Measurements from ENCODE around the gene SCML1.

SCML1 gene

GRCh38 chrX:17713288-17713687 is 24.0 kb upstream of the SCML1 start:
- Mint-ChIP-seq H3K27me3 (ENCODE audit: low read depth, poor library complexity) (no peaks in the 10 kb centered on the region), H3K27ac (no peak overlapping the region), H3K4me1 (no peaks in the 10 kb centered on the region), H3K4me3 (no peak overlapping the region), H3K9me3 (no peaks in the 10 kb centered on the region), H3K36me3 (ENCODE audit: low read depth) (peaks cover 6% of the 10 kb centered on the region)
- DNase-seq: no peak
- TF ChIP-seq CTCF (IDR thresholded peaks at IDR 0.05): no peak

DNA sequence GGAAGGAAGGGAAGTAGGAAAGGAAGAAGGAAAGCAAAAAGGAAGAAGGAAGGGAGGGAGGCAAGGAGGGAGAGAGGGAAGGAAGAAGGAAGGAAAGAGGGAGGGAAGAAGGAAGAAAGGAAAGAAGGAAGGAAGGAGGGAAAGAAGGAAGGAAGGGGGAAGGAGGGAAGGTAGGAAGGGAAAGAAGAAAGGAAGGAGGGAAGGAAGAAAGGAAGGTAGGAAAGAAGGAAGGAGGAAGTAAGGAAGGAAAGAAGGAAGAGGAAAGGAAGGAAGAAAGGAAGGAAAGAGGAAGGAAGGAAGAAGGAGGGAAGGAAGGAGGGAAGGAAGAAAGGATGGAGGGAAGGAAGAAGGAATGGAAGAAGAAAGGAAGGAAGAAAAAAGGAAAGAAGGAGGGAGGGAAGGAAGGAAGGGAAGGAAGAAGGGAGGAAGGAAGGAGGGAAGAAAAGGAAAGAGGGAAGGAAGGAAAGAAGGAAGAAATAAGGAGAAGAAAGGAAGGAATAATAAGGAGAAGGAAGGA is 18.6 kb upstream of the SCML1 start:
- no peak for DNase-seq
- Mint-ChIP-seq H3K27me3 (ENCODE audit: low read depth, poor library complexity) (no peaks in the 10 kb centered on the region), H3K9me3 (no peaks in the 10 kb centered on the region), H3K36me3 (ENCODE audit: low read depth) (peaks cover 18% of the 10 kb centered on the region), H3K27ac (no peak overlapping the region), H3K4me3 (no peak overlapping the region), H3K4me1 (peaks cover 15% of the 10 kb centered on the region)
- no peak for TF ChIP-seq CTCF (IDR thresholded peaks at IDR 0.05)

- Mint-ChIP-seq H3K9me3 (no peaks in the 10 kb centered on the region), H3K4me3 (no peak overlapping the region), H3K27me3 (ENCODE audit: low read depth, poor library complexity) (no peaks in the 10 kb centered on the region), H3K36me3 (ENCODE audit: low read depth) (peaks cover 18% of the 10 kb centered on the region), H3K27ac (no peak overlapping the region), H3K4me1 (peaks cover 15% of the 10 kb centered on the region)
- DNase-seq: no peak
- TF ChIP-seq CTCF (IDR thresholded peaks at IDR 0.05): no peak
Observed at GRCh38 chrX:17719711-17720110, 17.6 kb upstream of the SCML1 start.

DNA sequence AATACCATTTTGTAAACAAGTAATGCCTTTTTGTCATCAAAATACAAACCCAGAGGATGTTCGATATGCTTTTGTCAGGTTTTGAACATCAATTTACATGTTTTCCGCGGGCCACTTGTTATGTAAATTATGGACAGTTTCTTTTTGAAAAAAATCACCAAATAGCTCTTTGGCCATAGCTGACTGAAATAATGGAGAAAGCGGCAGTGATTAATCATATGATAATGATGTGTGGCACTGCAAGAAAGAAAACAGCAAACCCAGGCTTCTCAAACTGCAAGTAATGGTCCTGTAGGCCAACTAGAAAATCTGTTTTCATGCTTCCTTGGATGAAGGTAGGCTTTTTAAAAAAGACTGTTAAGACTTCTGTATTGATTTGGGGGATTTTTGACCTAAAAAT is 15.6 kb upstream of the SCML1 start:
- H3K36me3 Mint-ChIP-seq (ENCODE audit: low read depth): peaks cover 27% of the 10 kb centered on the region
- no peak for TF ChIP-seq CTCF (IDR thresholded peaks at IDR 0.05)
- H3K27me3 Mint-ChIP-seq (ENCODE audit: low read depth, poor library complexity): no peaks in the 10 kb centered on the region
- no peak for DNase-seq
- H3K27ac Mint-ChIP-seq: no peak overlapping the region
- no peak overlapping the region for H3K4me3 Mint-ChIP-seq
- no peaks in the 10 kb centered on the region for H3K9me3 Mint-ChIP-seq
- H3K4me1 Mint-ChIP-seq: peaks cover 15% of the 10 kb centered on the region

GRCh38 chrX:17725181-17725580 is 12.1 kb upstream of the SCML1 start:
- Mint-ChIP-seq H3K27me3 (ENCODE audit: low read depth, poor library complexity) (no peaks in the 10 kb centered on the region), H3K27ac (no peak overlapping the region), H3K4me3 (no peak overlapping the region), H3K4me1 (peaks cover 6% of the 10 kb centered on the region), H3K36me3 (ENCODE audit: low read depth) (peaks cover 61% of the 10 kb centered on the region), H3K9me3 (no peaks in the 10 kb centered on the region)
- DNase-seq: no peak
- no peak for TF ChIP-seq CTCF (IDR thresholded peaks at IDR 0.05)

- H3K27me3 Mint-ChIP-seq (ENCODE audit: low read depth, poor library complexity): no peaks in the 10 kb centered on the region
- peaks cover 23% of the 10 kb centered on the region for H3K4me1 Mint-ChIP-seq
- H3K4me3 Mint-ChIP-seq: no peak overlapping the region
- DNase-seq: no peak
- no peak for TF ChIP-seq CTCF (IDR thresholded peaks at IDR 0.05)
- no peak overlapping the region for H3K27ac Mint-ChIP-seq
- H3K9me3 Mint-ChIP-seq: no peaks in the 10 kb centered on the region
- peaks cover 42% of the 10 kb centered on the region for H3K36me3 Mint-ChIP-seq (ENCODE audit: low read depth)
Observed at GRCh38 chrX:17732138-17732783, 5.0 kb upstream of the SCML1 start.
